ENCODE results near the gene PRSS12.

- TF ChIP-seq CTCF (IDR thresholded peaks at IDR 0.05) (no peak), POLR2AphosphoS5 (IDR thresholded peaks at IDR 0.05; ENCODE audit: insufficient read depth in 1 of 2, low read depth in 1 of 2) (no peak)
Observed at GRCh38 chr4:118296729-118297128, 56.1 kb downstream of the PRSS12 start.

All from vagina (tissue), 2 donors.